DOHH2 (cell line): Measurements from ENCODE around the gene DPP3.

Source experiments
- CTCF ChIP-seq: fragments of 200-600 bp; sonication (generic); IDR thresholded peaks from one replicate; pipeline ENCODE4 v1.5.1; 2014; ENCODE audit warnings: antibody characterized with exemption, mild to moderate bottlenecking, low read depth, low read length; ENCODE audit not compliant: poor library complexity, severe bottlenecking
- EZH2phosphoT487 ChIP-seq: fragments of 200-600 bp; sonication (generic); IDR thresholded peaks from 2 replicates; pipeline ENCODE4 v1.6.1; 2017; ENCODE audit warnings: borderline replicate concordance, mild to moderate bottlenecking, antibody characterized with exemption, low read length, moderate library complexity, mixed read lengths

- TF ChIP-seq CTCF = no peak
- no peak for TF ChIP-seq EZH2phosphoT487
Measured at GRCh38 chr11:66484806-66485380, 4.7 kb downstream of the DPP3 start.
